NOMO-1 (cell line): ENCODE data around the gene NOSTRIN.
A peak's percentile ranks its signal among the peaks of the same experiment; 100 is the strongest.
"Not testable (repeated sequence)": the region's sequence is repeated elsewhere in the genome, so short reads cannot be mapped to it uniquely, and the experiment has no call there.

Experiments used
- DNase-seq, 2 experiments: peaks; one replicate each; lab custom pipeline; 2025; ENCODE audit not compliant: unreplicated experiment in 2 of 2; lab: John Stamatoyannopoulos, UW

Gene NOSTRIN, protein sequence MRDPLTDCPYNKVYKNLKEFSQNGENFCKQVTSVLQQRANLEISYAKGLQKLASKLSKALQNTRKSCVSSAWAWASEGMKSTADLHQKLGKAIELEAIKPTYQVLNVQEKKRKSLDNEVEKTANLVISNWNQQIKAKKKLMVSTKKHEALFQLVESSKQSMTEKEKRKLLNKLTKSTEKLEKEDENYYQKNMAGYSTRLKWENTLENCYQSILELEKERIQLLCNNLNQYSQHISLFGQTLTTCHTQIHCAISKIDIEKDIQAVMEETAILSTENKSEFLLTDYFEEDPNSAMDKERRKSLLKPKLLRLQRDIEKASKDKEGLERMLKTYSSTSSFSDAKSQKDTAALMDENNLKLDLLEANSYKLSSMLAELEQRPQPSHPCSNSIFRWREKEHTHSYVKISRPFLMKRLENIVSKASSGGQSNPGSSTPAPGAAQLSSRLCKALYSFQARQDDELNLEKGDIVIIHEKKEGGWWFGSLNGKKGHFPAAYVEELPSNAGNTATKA

GRCh38 chr2:168801961-168802858 is at the start of gene NOSTRIN:
NOSTRIN (plus strand) TSS chr2:168802637; CDS start chr2:168802647, 10 bp downstream.
- no peak for DNase-seq

- no peak for DNase-seq
Measured at GRCh38 chr2:168753765-168754329, 48.6 kb upstream of the NOSTRIN start.

DNA sequence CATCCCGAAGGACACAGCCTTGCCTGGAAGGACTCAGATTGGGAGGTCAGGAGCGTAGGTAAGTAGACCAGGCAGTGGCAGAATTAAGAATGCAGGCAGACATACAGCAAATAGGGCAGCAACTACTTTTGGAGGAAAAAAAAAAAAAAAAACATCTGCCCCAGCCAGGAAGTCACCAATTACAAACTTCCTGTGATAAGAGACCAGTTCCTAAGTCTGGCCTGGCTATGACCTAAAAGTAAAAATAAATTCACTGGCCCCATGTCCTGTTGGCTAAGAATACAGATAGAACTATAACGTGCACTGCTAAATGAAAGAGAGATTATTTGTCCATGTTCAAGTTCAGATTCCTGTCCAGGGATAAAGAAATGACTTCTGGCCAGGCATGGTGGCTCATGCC is 45.2 kb upstream of the NOSTRIN start:
- DNase-seq = peak; percentile 58 to 68

- DNase-seq = peak in 1 of 2 experiments; percentile 26
Measured at GRCh38 chr2:168758970-168759820, 43.2 kb upstream of the NOSTRIN start.

GRCh38 chr2:168765401-168765800 is 37.0 kb upstream of the NOSTRIN start:
- no peak for DNase-seq

GRCh38 chr2:168766600-168766999 is 35.8 kb upstream of the NOSTRIN start:
- no peak for DNase-seq

DNA sequence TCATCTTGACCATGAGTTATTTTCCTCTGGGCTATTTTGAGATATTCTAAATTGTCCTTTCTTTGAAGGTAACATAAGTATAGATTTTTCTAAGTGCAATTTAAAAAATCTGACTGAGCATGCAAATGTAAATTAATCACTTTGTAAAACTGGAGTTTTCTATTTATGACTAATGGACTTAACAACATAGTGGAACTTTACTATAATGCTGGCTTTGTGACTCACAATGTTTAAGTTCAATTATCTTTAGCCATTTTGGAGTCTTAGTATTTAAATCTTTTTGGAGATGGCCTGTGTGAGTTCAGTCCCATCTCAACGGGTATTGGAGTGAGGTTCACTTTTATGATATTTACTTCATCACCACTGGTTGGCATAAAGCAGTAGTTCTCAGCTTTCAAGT is 35.2 kb upstream of the NOSTRIN start:
- no peak for DNase-seq

- not testable (repeated sequence) for DNase-seq
Measured at GRCh38 chr2:168768357-168768756, 34.1 kb upstream of the NOSTRIN start.

DNA sequence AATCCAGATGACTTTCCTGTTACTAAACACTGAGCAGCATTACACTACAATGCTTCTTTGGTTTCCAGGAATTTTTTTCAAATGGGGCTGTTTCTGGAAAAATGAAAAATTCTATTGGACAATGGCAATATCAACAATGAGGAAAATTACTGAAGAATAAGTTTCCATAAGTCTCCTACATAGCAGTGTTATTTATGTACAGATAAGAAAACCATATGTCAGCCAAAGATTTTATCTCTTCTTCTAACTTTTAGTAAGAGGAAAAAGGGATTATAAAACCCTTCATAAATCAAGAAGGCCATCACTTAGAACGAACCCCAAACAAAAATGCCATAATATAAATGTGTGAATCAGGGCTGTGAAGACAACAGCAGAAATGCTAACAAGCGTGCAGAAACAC is 31.6 kb upstream of the NOSTRIN start:
- no peak for DNase-seq

GRCh38 chr2:168772704-168773103 is 29.7 kb upstream of the NOSTRIN start:
- DNase-seq = no peak

GRCh38 chr2:168773128-168773527 is 29.3 kb upstream of the NOSTRIN start:
- no peak for DNase-seq

DNA sequence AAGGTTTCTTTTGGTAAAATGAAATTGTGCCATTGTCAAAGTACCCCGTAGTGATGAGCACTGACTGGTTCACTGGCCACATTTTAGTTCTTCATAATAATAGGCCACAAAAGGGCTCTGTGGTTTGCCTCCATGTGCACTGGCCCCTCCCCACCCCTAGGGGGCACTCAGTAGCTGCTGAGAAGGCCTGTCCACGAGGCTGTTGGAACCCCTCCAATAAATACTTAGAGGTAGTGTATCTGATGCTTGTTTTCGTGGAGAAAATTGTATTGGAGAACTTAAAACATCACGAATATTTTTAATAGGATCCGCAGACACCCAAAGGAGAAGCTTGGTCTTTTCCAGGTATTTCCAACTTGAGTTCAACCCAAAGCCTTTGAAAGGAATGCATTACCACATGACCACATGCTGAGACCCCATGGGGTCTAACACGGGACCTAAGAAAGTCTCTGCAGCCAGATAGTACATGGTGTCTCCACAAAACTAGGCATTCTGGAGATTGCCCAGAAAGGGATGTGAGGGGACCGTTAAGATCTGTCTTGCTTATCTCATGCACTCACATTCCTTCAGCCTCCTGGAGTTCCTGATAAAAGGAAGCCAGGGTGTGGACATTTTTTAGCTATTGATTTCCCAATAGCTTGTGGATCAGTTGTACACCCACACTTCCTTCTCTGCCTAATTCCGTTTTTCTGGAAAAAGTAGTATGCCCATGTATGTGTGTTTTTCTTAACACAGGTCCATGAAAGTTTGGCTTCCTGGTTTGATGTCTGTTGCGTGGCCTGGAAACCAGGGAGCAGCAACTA is 28.5 kb upstream of the NOSTRIN start:
- DNase-seq = peak; percentile 4 to 10

DNA sequence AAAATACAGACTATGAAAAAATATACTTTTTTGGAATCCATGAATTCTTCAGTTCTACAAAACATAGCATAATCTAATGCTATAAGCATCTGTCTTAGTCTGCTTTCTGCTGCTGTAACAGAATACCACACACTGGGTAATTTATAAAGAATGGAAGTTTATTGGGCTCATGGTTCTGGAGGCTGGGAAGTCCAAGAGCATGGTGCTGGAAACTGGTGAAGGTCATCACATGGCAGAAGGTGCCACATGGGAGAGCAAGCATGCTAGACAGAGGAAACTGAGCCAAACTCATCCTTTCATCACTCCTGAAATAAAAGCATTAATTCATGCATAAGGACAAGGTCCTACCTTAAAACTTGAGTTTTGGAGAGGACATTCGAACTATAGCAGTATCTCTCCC is 26.6 kb upstream of the NOSTRIN start:
- DNase-seq = no peak

- no peak for DNase-seq
Measured at GRCh38 chr2:168780669-168781071, 21.8 kb upstream of the NOSTRIN start.

- DNase-seq = no peak
Measured at GRCh38 chr2:168781191-168781817, 21.1 kb upstream of the NOSTRIN start.

GRCh38 chr2:168782271-168782670 is 20.2 kb upstream of the NOSTRIN start:
- no peak for DNase-seq

GRCh38 chr2:168784993-168785392 is 17.4 kb upstream of the NOSTRIN start:
- no peak for DNase-seq

DNA sequence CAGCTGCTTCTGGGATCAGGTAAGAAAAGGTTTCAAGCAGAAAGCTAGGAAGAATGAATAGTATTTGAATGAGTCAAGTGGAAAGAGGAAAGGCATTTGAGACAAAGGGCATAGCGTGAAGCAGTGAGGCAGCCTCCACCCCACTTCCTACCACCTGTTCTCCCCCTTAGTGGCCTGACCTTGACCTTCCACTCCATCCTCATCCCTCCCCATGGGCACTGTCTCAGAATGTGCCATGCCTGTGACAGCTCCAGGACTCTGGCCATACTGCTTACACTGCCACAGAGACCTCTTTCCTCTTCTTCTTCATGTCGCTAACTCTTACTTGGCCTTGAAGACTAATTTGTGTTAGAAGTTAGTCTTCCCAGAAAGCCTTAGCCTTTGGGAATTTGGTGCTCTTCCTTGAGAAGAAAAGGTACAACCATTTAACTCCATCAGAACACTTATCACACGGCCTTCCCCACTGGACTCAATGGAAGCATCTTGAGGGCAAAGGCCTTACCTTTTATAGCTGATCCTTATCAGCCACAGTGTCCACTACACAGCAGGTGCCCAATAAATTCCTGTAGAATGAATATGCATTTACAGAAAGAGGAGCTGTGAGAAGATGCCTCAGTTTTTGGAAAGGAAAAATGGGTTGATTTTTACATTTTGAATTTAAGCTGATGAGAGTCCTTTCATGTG is 15.2 kb upstream of the NOSTRIN start:
- no peak for DNase-seq
